IPS-18c (cell line): Measurements from ENCODE around the gene PRRC1.
"Not testable (repeated sequence)": the region's sequence is repeated elsewhere in the genome, so short reads cannot be mapped to it uniquely, and the experiment has no call there.

ENCODE experiments used
- H3K4me3 ChIP-seq: 2 replicates; pipeline ENCODE4 v1.7.0; 2013; ENCODE audit warnings: low read depth, mild to moderate bottlenecking, low read length, moderate library complexity; ENCODE audit not compliant: insufficient read depth
- H3K9me3 ChIP-seq: one replicate; pipeline ENCODE4 v1.6.1; 2013; ENCODE audit warnings: mild to moderate bottlenecking, low read length, moderate library complexity; ENCODE audit not compliant: control insufficient read depth, insufficient read depth

The PRRC1 gene

GRCh38 chr5:127567026-127567768 is 49.8 kb downstream of the PRRC1 start:
- H3K4me3 ChIP-seq = no peak overlapping the region
- H3K9me3 ChIP-seq = no peaks in the 10 kb centered on the region

GRCh38 chr5:127568166-127568565 is 50.7 kb downstream of the PRRC1 start:
- H3K4me3 ChIP-seq = no peak overlapping the region
- H3K9me3 ChIP-seq = no peaks in the 10 kb centered on the region

GRCh38 chr5:127569471-127569870 is 52.0 kb downstream of the PRRC1 start:
- H3K4me3 ChIP-seq = not testable (repeated sequence)

GRCh38 chr5:127571314-127572131 is 54.1 kb downstream of the PRRC1 start:
- Histone ChIP-seq H3K4me3 (no peak overlapping the region), H3K9me3 (no peaks in the 10 kb centered on the region)

More at GRCh38 chr5:127569471-127569870, 52.0 kb downstream of the PRRC1 start:
- H3K9me3 ChIP-seq = not testable (repeated sequence)

- H3K9me3 ChIP-seq = no peaks in the 10 kb centered on the region
Observed at GRCh38 chr5:127572930-127573329, 55.5 kb downstream of the PRRC1 start.

GRCh38 chr5:127574852-127575679 is 57.6 kb downstream of the PRRC1 start:
- Histone ChIP-seq H3K4me3 (no peak overlapping the region), H3K9me3 (no peaks in the 10 kb centered on the region)

More at GRCh38 chr5:127572930-127573329, 55.5 kb downstream of the PRRC1 start:
- H3K4me3 ChIP-seq = no peak overlapping the region

- Histone ChIP-seq H3K4me3 (no peak overlapping the region), H3K9me3 (no peaks in the 10 kb centered on the region)
Observed at GRCh38 chr5:127577458-127577857, 60.0 kb downstream of the PRRC1 start.

- Histone ChIP-seq H3K4me3 (no peak overlapping the region), H3K9me3 (no peaks in the 10 kb centered on the region)
Observed at GRCh38 chr5:127580731-127581130, 63.3 kb downstream of the PRRC1 start.

- Histone ChIP-seq H3K4me3 (no peak overlapping the region), H3K9me3 (no peaks in the 10 kb centered on the region)
Observed at GRCh38 chr5:127581450-127581849, 64.0 kb downstream of the PRRC1 start.

- H3K4me3 ChIP-seq = no peak overlapping the region
- no peaks in the 10 kb centered on the region for H3K9me3 ChIP-seq
Observed at GRCh38 chr5:127582773-127583370, 65.4 kb downstream of the PRRC1 start.

GRCh38 chr5:127583866-127584265 is 66.4 kb downstream of the PRRC1 start:
- Histone ChIP-seq H3K9me3 (no peaks in the 10 kb centered on the region), H3K4me3 (no peak overlapping the region)

GRCh38 chr5:127585661-127586060 is 68.2 kb downstream of the PRRC1 start:
- H3K9me3 ChIP-seq = no peaks in the 10 kb centered on the region
- no peak overlapping the region for H3K4me3 ChIP-seq

GRCh38 chr5:127586066-127586770 is 68.8 kb downstream of the PRRC1 start:
- H3K4me3 ChIP-seq = no peak overlapping the region

GRCh38 chr5:127586811-127587210 is 69.4 kb downstream of the PRRC1 start:
- no peaks in the 10 kb centered on the region for H3K9me3 ChIP-seq
- no peak overlapping the region for H3K4me3 ChIP-seq

More at GRCh38 chr5:127586066-127586770, 68.8 kb downstream of the PRRC1 start:
- no peaks in the 10 kb centered on the region for H3K9me3 ChIP-seq

GRCh38 chr5:127587246-127587917 is 69.9 kb downstream of the PRRC1 start:
- Histone ChIP-seq H3K9me3 (no peaks in the 10 kb centered on the region), H3K4me3 (no peak overlapping the region)

- no peak overlapping the region for H3K4me3 ChIP-seq
- no peaks in the 10 kb centered on the region for H3K9me3 ChIP-seq
Observed at GRCh38 chr5:127588368-127588767, 70.9 kb downstream of the PRRC1 start.
